Testis (tissue), 3 donors: ENCODE data around the gene FBXL15. TPM values are rescaled to one million over a fixed set of nuclear protein-coding genes. Genes with fewer than 3 reads are reported as not detected.

ENCODE experiments used
- DNase-seq: peaks from one replicate; pipeline ENCODE4 v3.0.0-alpha.2; 2019
- H3K27ac ChIP-seq, 2 donors: fragments of 200-600 bp; sonication (generic); one replicate each; pipeline ENCODE4 v1.5.1; 2019
- H3K27me3 ChIP-seq: fragments of 200-600 bp; sonication (generic); one replicate; pipeline ENCODE4 v1.5.1; 2019
- H3K36me3 ChIP-seq: fragments of 200-600 bp; sonication (generic); one replicate; pipeline ENCODE4 v1.5.1; 2017; ENCODE audit warnings: low read depth; ENCODE audit errors: missing control alignments
- H3K4me1 ChIP-seq: fragments of 200-600 bp; sonication (generic); one replicate; pipeline ENCODE4 v1.5.1; 2019
- H3K4me3 ChIP-seq, 2 donors: fragments of 200-600 bp; sonication (generic); one replicate each; pipeline ENCODE4 v1.5.1; 2017 to 2019
- H3K9me3 ChIP-seq: fragments of 200-600 bp; sonication (generic); one replicate; pipeline ENCODE4 v1.5.1; 2017
- POLR2A ChIP-seq: fragments of 450-650 bp; IDR thresholded peaks from one replicate; pipeline ENCODE4 v1.6.1; 2017; ENCODE audit warnings: antibody characterized with exemption, mild to moderate bottlenecking, moderate library complexity
- WGBS, 2 donors: methylation state at CpG; one replicate each; pipeline ENCODE4 v1.1.5; 2018; 5-methylcytosine and 5-hydroxymethylcytosine counted together
- intact Hi-C: fragments of 100-400 bp; cut with DNase I; formaldehyde crosslinking; loops from one replicate; pipeline ENCODE4 v1.15.1; 2023; ENCODE audit warnings: low total_unique reads
- polyA plus RNA-seq: library from polyadenylated mRNA; stranded (reverse); fragments of 350-450 nt; fragmentation: Illumina TruSeq; extraction: RNeasy Lipid Tissue Mini Kit (QIAGEN cat#74804); gene quantifications from one replicate; pipeline ENCODE4 v1.2.3, GENCODE V29; 2014; ENCODE audit warnings: low read depth, low replicate concordance; ENCODE audit not compliant: insufficient read depth
- total RNA-seq, 2 donors: library from RNA; depleted of rRNA; stranded (reverse); fragments of >200 nt; gene quantifications; one replicate each; pipeline ENCODE4 v1.2.3, GENCODE V29; 2016
- TF ChIP-seq, protein P1 (sequence below), 3 experiments: fragments of 450-650 bp in 2 of 3; fragments of 200-600 bp in 1 of 3; sonication (generic) in 1 of 3; IDR thresholded peaks; one replicate each; pipeline ENCODE4 v1.5.1; 2016 to 2019; ENCODE audit warnings: antibody characterized with exemption in 3 of 3, mild to moderate bottlenecking in 2 of 3, moderate library complexity in 1 of 3

FBXL15 gene
- total and polyA plus RNA-seq, 3 donors from 2014 or later = 9.2 to 32.2 (median 28.9) TPM

DNA sequence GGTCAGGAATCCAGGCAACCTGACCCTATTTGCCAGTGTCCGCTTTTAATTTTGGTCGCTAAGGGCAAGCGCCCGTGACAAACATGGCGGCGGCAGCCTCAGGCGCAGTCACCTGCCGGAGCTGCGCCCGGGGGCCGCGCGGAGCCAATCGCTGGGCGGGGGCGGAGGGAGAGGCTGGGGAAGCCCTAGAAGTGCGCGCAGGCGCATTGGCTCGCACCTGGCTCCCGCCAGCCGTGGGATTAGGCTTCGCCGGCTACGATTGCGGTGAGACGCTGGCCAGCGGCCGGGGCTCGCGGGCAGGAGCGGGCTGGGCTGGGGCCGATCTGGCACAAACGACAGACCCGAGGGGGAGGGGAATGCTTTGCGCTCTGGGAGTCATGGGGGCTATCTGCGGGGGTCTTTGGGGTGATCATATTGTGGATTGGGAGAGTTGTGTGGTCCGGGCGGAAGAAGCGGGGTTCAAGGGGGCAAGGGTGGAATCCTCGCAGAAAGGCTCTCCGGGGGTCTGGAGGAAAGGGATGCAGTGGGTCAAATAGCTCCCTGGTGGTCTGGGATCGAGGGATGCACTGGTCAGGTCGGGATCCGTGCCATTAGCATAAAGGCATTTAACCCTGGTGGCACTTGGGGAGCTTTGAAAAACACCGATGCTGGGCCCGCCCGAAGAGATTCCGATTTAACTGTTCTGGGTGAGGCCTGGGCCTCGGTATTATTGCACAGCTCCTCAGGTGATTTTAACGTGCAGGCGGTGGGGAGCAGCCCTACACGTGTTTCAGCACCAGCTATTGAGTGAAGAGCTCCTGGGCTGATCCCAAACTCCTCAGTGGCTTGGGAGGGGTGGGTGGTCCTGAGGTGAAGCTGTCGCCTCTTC is 40.8 kb downstream of the FBXL15 start:
- intact Hi-C loops = no loop called here
- TF ChIP-seq, protein P1, sequence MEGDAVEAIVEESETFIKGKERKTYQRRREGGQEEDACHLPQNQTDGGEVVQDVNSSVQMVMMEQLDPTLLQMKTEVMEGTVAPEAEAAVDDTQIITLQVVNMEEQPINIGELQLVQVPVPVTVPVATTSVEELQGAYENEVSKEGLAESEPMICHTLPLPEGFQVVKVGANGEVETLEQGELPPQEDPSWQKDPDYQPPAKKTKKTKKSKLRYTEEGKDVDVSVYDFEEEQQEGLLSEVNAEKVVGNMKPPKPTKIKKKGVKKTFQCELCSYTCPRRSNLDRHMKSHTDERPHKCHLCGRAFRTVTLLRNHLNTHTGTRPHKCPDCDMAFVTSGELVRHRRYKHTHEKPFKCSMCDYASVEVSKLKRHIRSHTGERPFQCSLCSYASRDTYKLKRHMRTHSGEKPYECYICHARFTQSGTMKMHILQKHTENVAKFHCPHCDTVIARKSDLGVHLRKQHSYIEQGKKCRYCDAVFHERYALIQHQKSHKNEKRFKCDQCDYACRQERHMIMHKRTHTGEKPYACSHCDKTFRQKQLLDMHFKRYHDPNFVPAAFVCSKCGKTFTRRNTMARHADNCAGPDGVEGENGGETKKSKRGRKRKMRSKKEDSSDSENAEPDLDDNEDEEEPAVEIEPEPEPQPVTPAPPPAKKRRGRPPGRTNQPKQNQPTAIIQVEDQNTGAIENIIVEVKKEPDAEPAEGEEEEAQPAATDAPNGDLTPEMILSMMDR (IDR thresholded peaks at IDR 0.05) = no peak
- TF ChIP-seq POLR2A = no peak
- Histone ChIP-seq H3K4me1 (peaks cover 12% of the 10 kb centered on the region), H3K27ac (no peak overlapping the region), H3K4me3 (peak overlapping the region; percentile 56 to 62), H3K9me3 (no peaks in the 10 kb centered on the region), H3K27me3 (no peaks in the 10 kb centered on the region), H3K36me3 (no peaks in the 10 kb centered on the region)
- peak; percentile 94 for DNase-seq
- WGBS, 2 donors = 1 to 4% methylated on average over 45 to 54 of the region's 54 CpGs

DNA sequence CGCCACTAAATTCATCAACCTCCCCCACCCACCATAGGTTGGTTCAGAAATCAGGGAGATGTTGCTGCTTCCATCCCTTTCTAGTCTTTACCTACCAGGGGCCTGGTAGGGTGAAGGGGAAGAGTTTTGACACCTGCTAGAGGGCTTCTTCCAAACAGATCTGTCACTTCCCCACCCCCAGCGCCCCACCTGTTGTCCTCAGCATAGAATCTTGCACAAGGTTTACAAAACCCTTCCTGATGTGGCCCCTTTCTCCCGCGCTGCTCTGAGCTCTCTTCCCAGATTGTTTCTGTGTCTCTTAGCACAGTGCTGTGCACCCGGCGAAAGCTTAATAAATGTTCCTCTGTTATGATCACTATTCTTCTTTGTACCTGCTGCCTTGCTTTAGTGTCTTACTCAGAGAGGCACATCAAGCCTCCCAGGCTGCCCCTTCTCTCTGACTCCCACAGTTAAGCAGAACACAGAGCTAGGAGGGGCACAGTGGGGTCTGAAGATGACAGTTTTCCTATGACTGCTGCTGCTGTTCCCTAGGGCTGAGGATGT is 41.9 kb downstream of the FBXL15 start:
- 52 to 67% methylated on average over 6 of the region's 6 CpGs for WGBS, 2 donors
- TF ChIP-seq, protein P1 (IDR thresholded peaks at IDR 0.05) = no peak
- TF ChIP-seq POLR2A = no peak

DNA sequence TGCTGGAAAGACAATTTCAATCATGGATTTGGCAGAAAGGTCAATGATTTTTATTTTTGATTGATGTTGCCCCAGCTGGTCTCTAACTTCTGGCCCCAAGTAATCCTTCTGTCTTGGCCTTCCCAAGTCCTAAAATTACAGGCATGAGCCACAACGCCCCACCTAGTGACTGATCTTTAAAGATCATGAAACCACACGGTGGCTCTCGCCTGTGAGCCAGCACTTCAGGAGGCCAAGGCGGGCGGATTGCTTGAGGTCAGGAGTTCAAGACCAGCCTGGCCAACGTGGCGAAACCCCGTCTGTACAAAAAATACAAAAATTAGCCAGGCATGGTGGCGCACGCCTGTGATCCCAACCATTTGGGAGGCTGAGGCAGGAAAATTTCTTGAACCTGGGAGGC is 43.3 kb downstream of the FBXL15 start:
- Histone ChIP-seq H3K27ac (no peak overlapping the region), H3K27me3 (no peaks in the 10 kb centered on the region), H3K4me1 (peaks cover 12% of the 10 kb centered on the region), H3K4me3 (no peak overlapping the region), H3K36me3 (no peaks in the 10 kb centered on the region), H3K9me3 (no peaks in the 10 kb centered on the region)
- TF ChIP-seq, protein P1 (IDR thresholded peaks at IDR 0.05) = no peak
- intact Hi-C loops = no loop called here
- 82 to 85% methylated on average over 10 of the region's 10 CpGs for WGBS, 2 donors
- DNase-seq = no peak

More for the DNA sequence above, 41.9 kb downstream of the FBXL15 start:
- Histone ChIP-seq H3K36me3 (no peaks in the 10 kb centered on the region), H3K9me3 (no peaks in the 10 kb centered on the region), H3K4me1 (peaks cover 12% of the 10 kb centered on the region), H3K4me3 (no peak overlapping the region), H3K27ac (no peak overlapping the region), H3K27me3 (no peaks in the 10 kb centered on the region)
- DNase-seq = no peak
- intact Hi-C loops = no loop called here

DNA sequence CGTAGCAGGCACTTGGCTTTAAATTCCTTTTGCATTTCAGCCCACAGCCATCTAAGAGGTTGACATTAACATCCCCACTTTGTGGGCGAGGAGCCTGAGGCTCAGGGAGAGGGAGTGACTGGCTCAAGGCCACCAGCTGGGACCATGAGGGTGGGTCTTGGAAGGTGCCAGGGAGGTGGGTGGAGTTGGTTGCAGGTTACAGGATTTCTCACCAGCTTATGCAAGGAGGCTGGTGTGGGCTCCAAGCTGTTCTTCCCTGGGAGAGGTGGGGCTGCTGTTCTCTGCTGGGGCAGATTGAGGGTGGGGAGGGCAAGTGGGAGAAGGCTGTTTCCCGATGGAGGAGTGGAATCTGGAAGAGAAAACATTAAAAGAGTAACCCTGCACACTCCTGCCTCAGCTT is 44.8 kb downstream of the FBXL15 start:
- WGBS, 2 donors = 50 to 64% methylated on average over 3 of the region's 3 CpGs
- no peak for DNase-seq
- no peaks in the 10 kb centered on the region for H3K9me3 ChIP-seq
- H3K4me1 ChIP-seq = peaks cover 12% of the 10 kb centered on the region
- no peaks in the 10 kb centered on the region for H3K36me3 ChIP-seq
- TF ChIP-seq, protein P1 (IDR thresholded peaks at IDR 0.05) = no peak
- TF ChIP-seq POLR2A = no peak
- H3K27me3 ChIP-seq = no peaks in the 10 kb centered on the region
- H3K4me3 ChIP-seq = no peak overlapping the region
- intact Hi-C loops = no loop called here
- no peak overlapping the region for H3K27ac ChIP-seq
